Left renal cortex interstitium (tissue), 4 donors: ENCODE results near the gene CDC42EP1. TPM values are rescaled to one million over a fixed set of nuclear protein-coding genes. Genes with fewer than 3 reads are reported as not detected.
"Not testable (repeated sequence)": the region's sequence is repeated elsewhere in the genome, so short reads cannot be mapped to it uniquely, and the experiment has no call there.

ENCODE experiments used
- DNase-seq, 4 donors: peaks; one replicate each; pipeline ENCODE4 v3.0.0-alpha.2; 2013; ENCODE audit warnings: low read depth in 4 of 4, low spot score in 2 of 4, missing footprints in 1 of 4
- polyA plus RNA-seq, 4 donors: library from polyadenylated mRNA; unstranded; fragments of 120-200 nt; gene quantifications; one replicate each; pipeline ENCODE4 v1.2.1, GENCODE V29; 2013; ENCODE audit not compliant: insufficient read length in 4 of 4

CDC42EP1 gene
- polyA plus RNA-seq, 4 donors: 35.5 to 81.5 (median 52.2) TPM

- DNase-seq: no peak
These were observed 30.5 kb upstream of the CDC42EP1 start for GRCh38 chr22:37529652-37530345.

GRCh38 chr22:37533995-37534394 is 26.3 kb upstream of the CDC42EP1 start:
- no peak for DNase-seq

DNA sequence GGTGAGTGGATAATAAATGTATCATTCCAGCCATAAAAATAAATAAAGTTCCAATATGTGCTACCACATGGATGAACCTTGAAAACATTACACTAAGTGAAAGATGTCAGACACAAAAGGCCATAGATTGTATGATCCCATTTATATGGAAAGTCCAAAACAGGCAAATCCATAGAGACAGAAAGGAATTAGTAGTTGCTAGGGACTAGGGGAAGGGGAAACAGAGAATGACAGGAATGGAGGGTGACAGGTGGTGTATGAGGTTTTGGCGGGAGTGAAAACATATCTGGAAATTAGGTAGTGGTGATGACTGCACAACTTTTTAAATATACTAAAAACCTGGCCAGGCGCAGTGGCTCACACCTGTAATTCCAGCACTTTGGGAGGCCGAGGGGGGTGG is 25.8 kb upstream of the CDC42EP1 start:
- no peak for DNase-seq

DNA sequence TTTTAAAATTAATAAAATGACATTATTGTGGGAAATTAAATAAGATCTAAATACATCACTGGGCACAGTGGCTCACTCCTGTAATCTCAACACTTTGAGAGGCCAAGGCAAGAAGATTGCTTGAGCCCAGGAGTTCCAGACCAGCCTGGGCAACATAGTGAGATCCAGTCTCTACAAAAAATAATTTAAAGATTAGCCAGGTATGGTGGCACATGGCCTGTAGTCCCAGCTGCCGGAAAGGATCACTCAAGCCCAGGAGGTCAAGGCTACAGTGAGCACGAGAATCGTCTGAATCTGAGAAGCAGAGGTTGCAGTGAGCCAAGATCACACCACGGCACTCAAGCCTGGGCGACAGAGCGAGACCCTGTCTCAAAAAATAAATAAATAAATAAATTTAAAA is 25.1 kb upstream of the CDC42EP1 start:
- DNase-seq: no peak

- DNase-seq: peak in 2 of 4 donors; percentile 85 to 91
These were observed 21.5 kb upstream of the CDC42EP1 start for GRCh38 chr22:37538590-37539357.

DNA sequence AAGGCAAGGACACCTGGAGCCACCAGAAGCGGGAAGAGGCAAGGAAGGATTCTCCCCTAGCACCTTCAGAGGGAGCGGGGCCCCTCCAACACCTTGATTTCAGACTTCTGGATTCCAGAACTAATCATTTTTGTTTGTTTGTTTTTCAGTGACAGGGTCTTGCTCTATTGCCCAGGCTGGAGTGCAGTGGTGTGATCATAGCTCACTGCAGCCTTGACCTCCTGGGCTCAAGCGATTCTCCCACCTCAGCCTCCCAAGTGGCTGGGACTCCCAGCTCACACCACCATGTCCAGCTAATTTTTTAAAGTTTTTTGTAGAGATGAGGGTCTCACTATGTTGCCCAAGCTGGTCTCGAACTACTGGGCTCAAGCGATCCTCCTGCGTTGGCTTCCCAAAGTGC is 20.5 kb upstream of the CDC42EP1 start:
- DNase-seq: not testable (repeated sequence)

DNA sequence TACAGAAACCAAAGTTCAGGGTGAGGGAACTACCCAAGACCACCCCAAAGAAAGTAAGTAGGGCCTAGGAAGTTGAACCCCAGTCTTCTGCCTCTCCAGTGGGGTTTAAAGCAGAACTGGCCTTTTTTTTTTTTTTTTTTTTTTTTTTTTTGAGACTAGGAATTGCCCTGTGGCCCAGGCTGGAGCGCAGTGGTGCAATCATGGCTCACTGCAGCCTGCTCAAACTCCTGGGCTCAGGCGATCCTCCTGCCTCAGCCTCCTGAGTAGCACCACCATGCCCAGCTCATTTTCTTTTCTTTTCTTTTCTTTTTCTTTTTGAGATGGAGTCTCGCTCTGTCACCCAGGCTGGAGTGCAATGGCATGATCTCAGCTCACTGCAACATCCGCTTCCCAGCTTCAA is 17.9 kb upstream of the CDC42EP1 start:
- not testable (repeated sequence) for DNase-seq

GRCh38 chr22:37542959-37543358 is 17.3 kb upstream of the CDC42EP1 start:
- DNase-seq: no peak

DNA sequence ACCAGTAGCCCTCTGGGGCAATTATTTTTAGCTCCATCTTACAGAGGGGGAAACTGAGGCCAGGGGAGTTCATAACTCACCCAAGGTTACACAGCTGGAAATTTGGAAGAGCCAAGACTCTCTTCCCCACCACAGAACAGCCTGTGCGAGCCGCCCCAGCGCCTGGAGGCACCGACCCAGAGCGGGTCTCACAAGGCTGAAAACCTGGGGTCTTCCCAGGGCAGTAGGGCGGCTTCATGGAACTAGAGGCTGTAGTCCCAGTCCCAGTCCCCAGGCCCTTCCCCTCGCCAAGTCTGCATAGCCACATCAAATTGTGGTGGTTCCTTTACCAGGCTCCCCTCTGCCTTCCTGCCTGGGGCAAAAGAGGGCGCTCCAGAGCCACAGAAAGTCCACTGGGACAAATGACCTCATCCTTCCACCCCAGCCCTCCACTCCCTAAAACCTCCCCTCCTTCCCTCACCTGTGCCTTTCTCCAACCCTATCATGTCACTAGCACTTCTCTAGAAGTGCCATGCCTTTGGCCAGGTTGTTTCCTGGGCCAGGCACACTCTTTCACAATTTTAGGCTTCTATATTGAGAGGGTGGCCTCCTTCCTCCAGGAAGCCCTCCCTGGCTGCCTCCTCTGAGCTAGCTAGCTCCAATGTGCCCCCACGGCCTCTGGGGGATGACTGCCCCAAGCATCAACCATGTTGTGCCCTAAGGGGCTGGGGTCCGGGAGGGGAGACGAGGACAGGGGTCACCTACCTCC is 15.2 kb upstream of the CDC42EP1 start:
- DNase-seq: no peak

GRCh38 chr22:37545703-37546436 is 14.4 kb upstream of the CDC42EP1 start:
- DNase-seq: peak in 3 of 4 donors; percentile 82 to 93 (median 89)

- DNase-seq: peak in 1 of 4 donors; percentile 86
These were observed 13.6 kb upstream of the CDC42EP1 start for GRCh38 chr22:37546437-37547250.

DNA sequence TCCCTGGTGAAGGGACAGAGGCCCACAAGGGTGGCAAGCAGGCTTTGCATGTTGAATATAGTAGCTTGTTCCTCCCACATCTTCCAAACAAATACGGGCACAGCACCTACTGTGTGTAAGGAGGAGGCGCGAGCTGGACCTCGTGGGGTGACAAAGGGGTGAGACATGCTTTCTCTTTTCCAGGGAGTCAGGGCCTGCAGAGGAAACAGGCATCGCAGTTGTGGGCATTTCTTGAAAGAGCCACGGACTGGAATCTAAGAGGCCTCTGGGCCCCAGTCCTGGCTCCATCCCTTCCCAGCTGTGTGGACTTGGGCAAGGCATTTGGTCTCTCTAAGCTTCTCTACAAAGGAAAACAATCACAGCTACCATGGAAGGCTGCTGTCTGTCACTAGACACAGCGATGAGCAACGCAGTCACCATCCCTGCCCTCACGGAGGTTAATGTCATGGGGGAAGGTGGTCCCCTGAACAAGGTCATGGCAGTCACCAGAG is 13.0 kb upstream of the CDC42EP1 start:
- DNase-seq: no peak

DNA sequence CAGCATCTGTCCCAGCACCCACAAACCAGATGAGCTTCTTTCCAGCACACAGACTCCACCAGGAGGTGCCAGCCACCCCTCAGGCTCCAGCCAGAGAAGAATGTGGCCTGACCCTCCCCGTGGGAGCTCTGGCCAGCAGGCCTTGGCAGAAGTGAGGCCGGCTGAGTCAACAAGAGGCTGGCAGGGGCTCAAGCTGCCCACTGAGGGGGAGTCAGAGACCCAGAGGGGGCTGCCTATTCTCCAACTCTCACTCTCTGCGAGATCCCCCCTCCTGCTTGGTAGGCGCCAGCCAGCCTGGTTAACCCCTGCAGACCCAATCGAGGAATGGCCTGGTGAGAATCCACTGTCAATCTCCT is 10.6 kb upstream of the CDC42EP1 start:
- DNase-seq: peak in 1 of 4 donors; percentile 70

- not testable (repeated sequence) for DNase-seq
These were observed 9.4 kb upstream of the CDC42EP1 start for GRCh38 chr22:37550921-37551320.

DNA sequence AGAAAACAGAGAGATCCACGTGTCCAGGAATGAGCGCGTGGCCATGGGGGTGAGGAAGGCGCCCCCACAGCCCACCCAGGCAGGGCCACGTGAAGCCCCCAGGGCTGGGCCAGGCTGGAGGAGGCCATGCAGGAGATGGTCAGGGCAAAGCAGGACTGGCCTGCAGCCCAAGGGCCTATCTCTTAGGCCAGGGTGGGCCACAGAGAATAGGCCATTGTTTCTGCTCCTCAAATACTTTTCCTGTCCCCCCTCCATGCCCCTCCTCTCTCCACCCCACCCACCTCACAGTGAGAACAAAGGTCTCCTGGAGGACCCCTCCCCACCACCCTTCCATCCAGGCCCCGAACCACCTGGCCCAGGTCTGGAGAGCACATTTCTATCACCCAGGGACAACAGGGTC is 8.3 kb upstream of the CDC42EP1 start:
- no peak for DNase-seq

DNA sequence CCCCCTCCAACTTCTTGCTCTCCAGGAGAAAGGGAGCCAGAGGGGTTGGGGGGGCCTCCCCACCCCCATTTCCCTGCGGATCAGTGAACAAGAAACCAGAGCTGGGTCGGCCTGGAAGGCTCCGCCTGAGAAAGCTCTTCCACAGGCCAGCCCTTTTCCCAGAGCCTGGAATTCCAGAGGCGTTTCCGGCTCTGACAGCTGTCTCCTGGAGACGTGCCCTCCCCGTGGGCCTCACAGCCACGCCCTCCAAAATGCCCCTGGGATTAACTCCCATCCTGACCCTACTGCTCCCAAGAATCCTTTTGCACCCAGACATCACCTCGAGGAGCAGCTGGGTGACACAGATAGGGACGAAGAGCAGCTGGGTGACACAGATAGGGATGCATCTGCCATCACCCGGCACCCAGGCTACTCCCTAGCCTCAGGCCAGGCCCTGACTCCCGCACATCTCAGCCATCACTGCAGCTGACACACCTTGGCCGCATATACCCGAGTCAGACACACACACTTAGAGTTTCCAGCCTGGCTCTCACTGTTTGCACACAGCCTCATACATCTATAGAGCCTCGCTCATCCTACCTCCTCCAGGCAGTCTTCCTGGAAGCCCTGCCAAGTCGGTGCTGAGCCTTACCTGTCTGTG is 7.6 kb upstream of the CDC42EP1 start:
- DNase-seq: peak in 2 of 4 donors; percentile 79 to 87

DNA sequence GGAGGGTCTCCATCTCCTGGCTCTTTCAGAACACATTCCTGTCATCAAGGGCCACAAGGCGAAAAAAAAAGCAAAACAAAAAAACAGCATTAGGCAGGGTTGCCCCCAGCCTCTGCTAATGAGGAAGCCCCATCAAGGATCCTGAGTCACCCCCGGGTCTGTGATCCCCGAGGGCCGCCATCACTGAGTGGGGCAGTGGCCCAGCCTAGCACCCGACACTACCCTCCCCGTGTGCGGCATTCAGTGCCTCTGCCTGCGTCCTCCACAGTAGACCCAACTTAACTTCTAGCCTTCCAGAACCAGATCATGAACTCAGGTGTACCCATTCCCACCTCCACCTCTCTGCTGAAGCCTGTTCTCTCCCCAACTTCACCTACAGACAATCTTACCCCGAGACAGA is 6.6 kb upstream of the CDC42EP1 start:
- no peak for DNase-seq

DNA sequence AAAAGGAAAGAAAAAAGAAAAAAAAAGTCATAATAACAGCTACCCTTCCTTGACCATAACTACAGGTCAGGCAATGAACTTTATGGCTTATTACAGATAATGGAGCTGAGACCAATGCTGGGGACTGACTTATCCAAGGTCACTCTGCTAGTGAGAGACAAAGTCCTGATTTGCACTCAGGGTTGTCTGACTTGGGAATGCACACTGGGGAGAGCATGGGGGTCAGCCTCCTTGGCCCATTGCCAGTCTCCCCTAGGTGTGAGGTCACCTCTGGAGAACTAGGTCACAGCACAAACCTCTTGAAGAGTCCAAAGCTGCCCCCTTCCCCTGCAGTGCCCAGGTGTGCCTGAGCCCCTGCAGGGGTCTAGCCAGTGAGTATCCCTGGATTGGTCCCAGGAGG is 5.3 kb upstream of the CDC42EP1 start:
- no peak for DNase-seq

DNA sequence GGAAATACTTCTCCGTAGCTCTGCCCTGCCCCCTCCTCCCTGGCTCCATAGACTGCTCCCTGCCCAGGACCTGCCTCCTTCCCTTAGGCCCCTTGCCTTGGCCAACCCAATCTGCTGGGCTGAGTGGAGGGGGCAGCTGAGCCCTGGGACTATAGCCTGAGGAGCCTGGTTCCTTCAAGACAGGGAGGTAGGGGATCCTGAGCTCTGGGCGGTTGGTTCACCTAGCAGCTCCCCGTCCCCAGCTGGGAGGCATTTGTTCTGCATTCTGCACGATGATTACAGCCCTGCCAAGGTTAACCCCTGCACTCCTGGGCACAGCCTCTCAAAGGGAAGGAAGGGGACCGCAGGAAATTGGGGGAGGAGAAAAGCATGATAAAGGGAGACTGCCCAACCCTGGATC is 3.6 kb upstream of the CDC42EP1 start:
- no peak for DNase-seq
